ENCODE data around the gene RHOD.

DNA sequence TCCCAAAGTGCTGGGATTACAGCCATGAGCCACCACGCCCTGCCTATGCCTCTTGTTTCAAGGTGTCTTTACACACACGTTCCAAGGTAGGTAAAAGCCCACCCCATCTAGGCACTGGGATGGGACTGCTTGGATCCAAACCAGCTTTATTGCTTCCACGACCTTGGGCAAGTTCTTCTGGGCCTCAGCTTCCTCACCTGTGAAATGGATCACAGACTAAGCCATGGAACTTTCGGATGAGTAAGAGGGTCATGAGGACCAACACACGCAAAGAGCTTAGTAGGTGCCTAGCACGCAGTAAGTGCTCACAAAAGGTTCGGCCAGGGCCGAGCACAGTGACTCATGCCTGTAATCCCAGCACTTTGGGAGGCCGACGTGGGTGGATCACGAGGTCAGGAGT lies 15.6 kb downstream of the RHOD start:
- TF ChIP-seq, protein P1, sequence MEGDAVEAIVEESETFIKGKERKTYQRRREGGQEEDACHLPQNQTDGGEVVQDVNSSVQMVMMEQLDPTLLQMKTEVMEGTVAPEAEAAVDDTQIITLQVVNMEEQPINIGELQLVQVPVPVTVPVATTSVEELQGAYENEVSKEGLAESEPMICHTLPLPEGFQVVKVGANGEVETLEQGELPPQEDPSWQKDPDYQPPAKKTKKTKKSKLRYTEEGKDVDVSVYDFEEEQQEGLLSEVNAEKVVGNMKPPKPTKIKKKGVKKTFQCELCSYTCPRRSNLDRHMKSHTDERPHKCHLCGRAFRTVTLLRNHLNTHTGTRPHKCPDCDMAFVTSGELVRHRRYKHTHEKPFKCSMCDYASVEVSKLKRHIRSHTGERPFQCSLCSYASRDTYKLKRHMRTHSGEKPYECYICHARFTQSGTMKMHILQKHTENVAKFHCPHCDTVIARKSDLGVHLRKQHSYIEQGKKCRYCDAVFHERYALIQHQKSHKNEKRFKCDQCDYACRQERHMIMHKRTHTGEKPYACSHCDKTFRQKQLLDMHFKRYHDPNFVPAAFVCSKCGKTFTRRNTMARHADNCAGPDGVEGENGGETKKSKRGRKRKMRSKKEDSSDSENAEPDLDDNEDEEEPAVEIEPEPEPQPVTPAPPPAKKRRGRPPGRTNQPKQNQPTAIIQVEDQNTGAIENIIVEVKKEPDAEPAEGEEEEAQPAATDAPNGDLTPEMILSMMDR (IDR thresholded peaks at IDR 0.05; ENCODE audit: low read length), result no peak
- TF ChIP-seq EZH2 (optimal IDR thresholded peaks at IDR 0.05; ENCODE audit: low read depth, low read length), result no peak
- TF ChIP-seq EZH2phosphoT487 (IDR thresholded peaks at IDR 0.05; ENCODE audit: low read length), result no peak
